SJCRH30 (cell line): Measurements from ENCODE around the gene S100PBP. TPM values are rescaled to one million over a fixed set of nuclear protein-coding genes. Genes with fewer than 3 reads are reported as not detected.
"Not testable (repeated sequence)": the region's sequence is repeated elsewhere in the genome, so short reads cannot be mapped to it uniquely, and the experiment has no call there.

ENCODE experiments used
- DNase-seq, 2 experiments: peaks; one replicate each; pipeline ENCODE4 v3.0.0-alpha.2; 2015 to 2020
- H3K27ac ChIP-seq: fragments of 250-450 bp; sonication (Bioruptor Pico); 2 replicates; pipeline ENCODE4 v1.5.1; 2020; ENCODE audit warnings: mild to moderate bottlenecking, moderate library complexity
- H3K27me3 ChIP-seq: fragments of 250-450 bp; sonication (Bioruptor Pico); 2 replicates; pipeline ENCODE4 v1.5.1; 2020; ENCODE audit warnings: mild to moderate bottlenecking, moderate library complexity
- H3K36me3 ChIP-seq: fragments of 250-450 bp; sonication (Bioruptor Pico); 2 replicates; pipeline ENCODE4 v1.5.1; 2020; ENCODE audit warnings: mild to moderate bottlenecking, moderate library complexity
- H3K4me1 ChIP-seq: fragments of 250-450 bp; sonication (Bioruptor Pico); 2 replicates; pipeline ENCODE4 v1.5.1; 2020; ENCODE audit warnings: mild to moderate bottlenecking, moderate library complexity
- H3K4me3 ChIP-seq: fragments of 250-450 bp; sonication (Bioruptor Pico); 2 replicates; pipeline ENCODE4 v1.5.1; 2020; ENCODE audit warnings: mild to moderate bottlenecking, moderate library complexity
- H3K9me3 ChIP-seq: fragments of 250-450 bp; sonication (Bioruptor Pico); replicated peaks from 2 replicates; pipeline ENCODE4 v1.5.1; 2020; ENCODE audit warnings: mild to moderate bottlenecking, moderate library complexity
- total RNA-seq: library from RNA; depleted of rRNA; stranded (reverse); fragments of >200 nt; shearing (Covaris generic); gene quantifications from 2 replicates; pipeline ENCODE4 v1.2.3, GENCODE V29; 2014

The S100PBP gene
- total RNA-seq, 1 experiment from 2014 or later = 42.6 TPM

DNA sequence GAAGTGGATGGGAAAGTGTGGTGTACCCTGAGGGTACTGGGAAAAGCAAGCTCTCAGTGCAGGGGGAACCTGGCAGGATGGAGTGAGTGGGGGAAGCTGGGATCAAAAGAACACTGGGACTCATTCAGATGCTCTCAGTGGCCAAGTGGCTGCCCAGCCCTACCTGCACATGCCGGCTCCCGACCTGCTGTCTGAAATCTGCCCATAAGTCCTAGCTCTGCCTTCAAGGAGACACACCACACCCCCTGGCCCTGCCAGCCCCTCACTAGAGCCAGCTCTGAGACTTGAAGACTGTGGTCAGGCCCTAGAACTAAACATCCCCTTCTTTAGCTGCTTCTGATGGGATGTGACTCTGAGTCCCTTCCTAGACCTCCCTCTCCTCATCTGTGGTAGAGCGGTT, 81.5 kb downstream of the S100PBP start:
- no peak for DNase-seq
- Histone ChIP-seq H3K4me1 (no peaks in the 10 kb centered on the region), H3K4me3 (no peak overlapping the region), H3K36me3 (no peaks in the 10 kb centered on the region), H3K9me3 (no peaks in the 10 kb centered on the region), H3K27me3 (no peaks in the 10 kb centered on the region), H3K27ac (no peak overlapping the region)

DNA sequence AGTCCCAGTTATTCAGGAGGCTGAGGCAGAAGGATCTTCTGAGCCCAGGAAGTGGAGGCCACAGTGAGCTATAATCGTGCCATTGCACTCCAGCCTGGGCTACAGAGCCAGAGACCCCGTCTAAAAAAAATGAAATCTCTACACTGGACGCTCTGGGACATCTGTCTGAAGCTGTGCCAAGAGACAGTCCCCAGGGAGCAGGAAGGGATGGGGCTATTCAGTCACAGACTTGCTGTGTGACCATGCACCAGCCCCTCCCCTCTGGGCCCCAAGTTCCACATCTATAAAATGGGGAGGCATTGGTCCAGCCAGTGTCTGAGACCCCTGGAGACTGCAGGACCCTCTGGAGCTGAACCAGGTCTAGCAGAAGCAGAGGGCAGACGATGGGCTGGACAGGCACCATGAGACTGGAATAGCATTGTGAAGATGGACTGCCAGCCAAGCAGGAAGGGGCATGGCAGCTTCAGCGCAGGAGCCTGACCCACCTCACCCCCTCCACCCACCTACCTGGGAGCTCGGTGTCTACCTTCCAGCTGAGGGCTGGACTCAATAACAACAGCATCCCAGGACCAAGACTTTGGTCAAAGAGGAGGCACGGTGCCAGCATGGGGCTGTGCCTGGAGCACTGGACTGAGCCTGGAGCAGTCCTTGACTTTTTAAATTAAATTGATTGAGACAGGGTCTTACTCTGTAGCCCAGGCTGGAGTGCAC, 82.3 kb downstream of the S100PBP start:
- no peaks in the 10 kb centered on the region for H3K27me3 ChIP-seq
- no peaks in the 10 kb centered on the region for H3K4me1 ChIP-seq
- no peaks in the 10 kb centered on the region for H3K9me3 ChIP-seq
- H3K36me3 ChIP-seq = no peaks in the 10 kb centered on the region
- no peak overlapping the region for H3K27ac ChIP-seq
- no peak overlapping the region for H3K4me3 ChIP-seq
- peak in 1 of 2 experiments; percentile 58 for DNase-seq

DNA sequence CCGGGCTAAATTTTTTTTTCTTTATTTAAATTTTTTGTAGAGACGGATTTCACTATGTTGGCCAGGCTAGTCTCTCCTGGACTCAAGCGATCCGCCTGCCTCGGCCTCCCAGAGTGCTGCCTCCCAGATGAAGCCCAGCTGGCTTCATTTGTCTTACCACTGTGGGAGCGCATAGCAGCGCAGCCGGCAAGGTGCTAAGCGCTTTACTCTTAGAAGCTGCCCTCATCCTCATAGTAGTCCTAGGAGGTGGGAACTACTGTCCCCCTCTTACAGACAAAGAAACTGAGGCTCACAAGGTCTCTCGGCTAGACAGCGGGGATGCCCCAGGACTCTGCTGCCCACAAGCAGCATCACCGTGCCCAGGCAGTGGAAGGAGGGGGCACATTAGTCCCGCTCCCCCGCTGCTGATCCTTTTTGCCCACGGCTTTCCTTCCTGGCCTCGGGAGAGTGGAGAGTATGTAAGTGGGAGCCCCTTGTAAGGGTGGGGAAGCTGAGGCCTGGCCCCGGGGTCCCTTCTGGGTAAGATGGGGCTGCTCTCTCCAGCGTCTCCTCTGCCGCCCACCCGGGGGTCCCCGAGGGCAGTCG, 83.0 kb downstream of the S100PBP start:
- peak overlapping the region; percentile 61 for H3K4me3 ChIP-seq
- DNase-seq = peak in 1 of 2 experiments; percentile 20
- no peaks in the 10 kb centered on the region for H3K36me3 ChIP-seq
- H3K4me1 ChIP-seq = no peaks in the 10 kb centered on the region
- no peaks in the 10 kb centered on the region for H3K27me3 ChIP-seq
- H3K9me3 ChIP-seq = no peaks in the 10 kb centered on the region
- H3K27ac ChIP-seq = no peak overlapping the region

GRCh38 chr1:32900956-32901822, 83.7 kb downstream of the S100PBP start, which contains the start of gene TMEM54:
Gene TMEM54 (minus strand): TSS chr1:32901389. CDS start chr1:32901238, 151 bp downstream.
- DNase-seq = peak in 1 of 2 experiments; percentile 50
- Histone ChIP-seq H3K36me3 (no peaks in the 10 kb centered on the region), H3K27ac (no peak within 1 kb of the TSS), H3K9me3 (no peaks in the 10 kb centered on the region), H3K4me1 (no peaks in the 10 kb centered on the region), H3K4me3 (peak within 1 kb of the TSS; percentile 61), H3K27me3 (no peaks in the 10 kb centered on the region)

DNA sequence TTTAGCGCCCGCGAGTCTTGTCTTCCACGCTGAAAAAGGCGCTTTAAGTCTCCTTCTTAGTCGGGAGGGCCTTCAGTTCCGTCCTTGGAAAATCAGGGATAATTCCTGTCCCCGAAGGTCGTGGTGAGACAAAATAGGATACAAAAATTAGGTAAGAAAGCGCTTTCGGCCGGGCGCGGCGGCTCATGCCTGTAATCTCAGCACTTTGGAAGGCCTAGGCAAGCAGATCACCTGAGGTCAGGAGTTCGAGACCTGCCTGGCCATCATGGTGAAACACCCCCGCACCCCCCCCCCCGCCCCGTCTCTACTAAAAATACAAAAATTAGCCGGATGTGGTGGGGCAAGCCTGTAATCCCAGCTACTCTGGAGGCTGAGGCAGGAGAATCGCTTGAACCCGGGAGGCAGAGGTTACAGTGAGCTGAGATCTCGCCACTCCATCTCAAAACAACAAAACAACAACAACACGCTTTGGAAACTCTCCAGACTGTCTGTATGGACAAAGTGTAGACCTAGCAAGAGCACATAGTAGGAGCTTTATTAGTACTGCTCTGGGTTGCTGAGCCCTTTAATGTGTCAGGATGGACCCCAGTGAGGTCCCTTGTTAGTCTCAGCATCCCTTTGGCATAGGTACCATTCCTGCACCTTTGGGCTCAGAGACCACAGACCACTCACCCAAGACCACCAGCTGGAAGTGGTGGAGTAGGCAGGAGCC, 84.5 kb downstream of the S100PBP start:
- DNase-seq = no peak
- H3K27ac ChIP-seq = no peak overlapping the region

DNA sequence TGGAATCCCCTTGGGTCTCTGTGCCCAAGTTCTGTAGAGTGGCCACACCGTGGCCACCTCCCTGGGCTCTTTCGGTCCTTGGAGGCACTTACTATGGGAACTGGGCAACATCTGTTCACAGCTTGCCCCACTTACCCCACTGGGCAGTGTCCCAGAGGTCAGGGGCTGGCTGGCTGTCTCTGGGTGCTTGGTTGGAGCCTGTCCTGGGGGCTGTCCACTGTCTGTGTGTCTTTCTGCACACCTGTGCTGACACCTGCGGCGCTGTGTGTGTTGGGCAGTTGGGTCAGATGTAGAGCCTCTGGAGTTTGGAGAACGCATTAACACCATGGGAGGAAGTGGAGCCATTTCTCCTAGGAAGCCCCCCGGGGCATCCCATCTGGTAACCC, 85.1 kb downstream of the S100PBP start:
- Histone ChIP-seq H3K4me1 (no peaks in the 10 kb centered on the region), H3K9me3 (no peaks in the 10 kb centered on the region), H3K27me3 (no peaks in the 10 kb centered on the region), H3K27ac (no peak overlapping the region), H3K4me3 (no peak overlapping the region), H3K36me3 (no peaks in the 10 kb centered on the region)
- DNase-seq = no peak

More for the DNA sequence above, 84.5 kb downstream of the S100PBP start:
- Histone ChIP-seq H3K27me3 (no peaks in the 10 kb centered on the region), H3K9me3 (no peaks in the 10 kb centered on the region), H3K4me3 (peak overlapping the region; percentile 61), H3K4me1 (no peaks in the 10 kb centered on the region), H3K36me3 (no peaks in the 10 kb centered on the region)

GRCh38 chr1:32903991-32904785, 86.7 kb downstream of the S100PBP start:
- no peak overlapping the region for H3K27ac ChIP-seq
- no peaks in the 10 kb centered on the region for H3K36me3 ChIP-seq
- H3K4me3 ChIP-seq = no peak overlapping the region
- H3K9me3 ChIP-seq = no peaks in the 10 kb centered on the region
- no peaks in the 10 kb centered on the region for H3K4me1 ChIP-seq
- no peak for DNase-seq
- 0 out of 2 replicates have a peak, but pooled peaks cover 4% of the 10 kb centered on the region for H3K27me3 ChIP-seq

DNA sequence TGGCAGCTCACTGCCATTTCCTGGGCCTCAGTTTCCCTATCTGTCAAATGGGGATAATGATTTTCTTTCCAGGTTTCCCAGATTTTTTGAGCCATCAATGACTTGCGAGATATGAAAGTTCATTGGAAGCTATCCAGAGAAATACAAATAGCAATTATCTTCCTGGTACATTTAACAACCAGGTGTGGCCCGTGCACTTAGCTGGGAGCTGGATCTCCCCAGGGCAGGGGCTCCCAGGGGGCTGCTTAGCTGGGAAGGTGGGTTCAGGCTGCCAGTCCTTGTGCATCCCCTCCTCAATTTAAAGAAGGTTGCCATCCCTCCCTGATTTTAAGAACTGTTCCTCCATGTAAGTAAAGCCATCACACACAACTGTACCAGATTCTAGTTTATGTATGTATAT, 87.3 kb downstream of the S100PBP start:
- 0 out of 2 replicates have a peak, but pooled peaks cover 6% of the 10 kb centered on the region for H3K27me3 ChIP-seq
- no peaks in the 10 kb centered on the region for H3K4me1 ChIP-seq
- no peak for DNase-seq
- no peaks in the 10 kb centered on the region for H3K36me3 ChIP-seq
- H3K9me3 ChIP-seq = no peaks in the 10 kb centered on the region
- H3K27ac ChIP-seq = no peak overlapping the region
- H3K4me3 ChIP-seq = no peak overlapping the region

GRCh38 chr1:32905588-32905987, 88.1 kb downstream of the S100PBP start:
- not testable (repeated sequence) for H3K27me3 ChIP-seq, DNase-seq, H3K27ac ChIP-seq, H3K36me3 ChIP-seq, H3K9me3 ChIP-seq, H3K4me3 ChIP-seq, H3K4me1 ChIP-seq

DNA sequence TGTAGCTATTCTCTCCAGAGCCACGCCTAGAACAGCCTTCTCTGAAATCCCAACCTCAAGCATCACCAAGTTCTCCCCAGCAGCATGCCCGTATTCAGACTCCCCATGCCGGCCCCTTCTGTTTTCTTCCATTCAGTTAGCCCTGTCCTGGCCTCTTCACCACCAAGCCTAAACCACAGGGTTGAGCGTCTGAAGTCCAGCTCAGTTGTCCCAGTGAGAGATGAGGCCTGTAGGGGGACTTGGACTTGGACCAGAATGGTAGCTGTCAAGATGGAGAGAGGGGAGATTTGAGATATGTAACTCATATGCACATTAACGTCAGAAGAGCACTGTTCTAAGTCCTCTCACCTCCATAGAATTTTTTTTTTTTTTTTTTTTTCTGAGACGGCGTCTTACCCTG, 89.2 kb downstream of the S100PBP start:
- Histone ChIP-seq H3K27ac (no peak overlapping the region), H3K36me3 (no peaks in the 10 kb centered on the region), H3K9me3 (no peaks in the 10 kb centered on the region), H3K4me1 (no peaks in the 10 kb centered on the region), H3K4me3 (no peak overlapping the region), H3K27me3 (0 out of 2 replicates have a peak, but pooled peaks cover 6% of the 10 kb centered on the region)
- DNase-seq = no peak

DNA sequence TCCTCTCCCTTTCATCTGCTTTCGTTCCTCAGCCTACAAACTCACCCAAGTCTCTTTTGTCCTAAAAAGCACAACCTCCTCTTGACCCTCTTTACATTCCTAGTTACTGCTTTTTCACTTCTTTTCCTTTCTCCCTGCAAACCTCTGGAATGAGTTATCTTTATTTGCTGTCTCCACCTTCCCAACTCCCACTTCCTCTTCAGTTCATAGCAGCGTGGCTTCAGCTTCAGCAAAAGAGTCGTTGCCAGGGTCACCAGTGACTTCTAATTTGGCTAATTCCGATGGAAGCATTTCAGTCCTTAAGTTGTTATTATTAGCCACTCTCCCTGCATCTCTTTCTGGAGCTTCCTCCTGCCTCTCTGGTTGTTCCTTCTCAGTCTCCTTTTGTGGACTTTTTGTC, 90.0 kb downstream of the S100PBP start:
- Histone ChIP-seq H3K27ac (no peak overlapping the region), H3K9me3 (peaks cover under 1% of the 10 kb centered on the region; the same call in 1 of the 2 replicates), H3K4me3 (no peak overlapping the region), H3K4me1 (no peaks in the 10 kb centered on the region), H3K27me3 (0 out of 2 replicates have a peak, but pooled peaks cover 6% of the 10 kb centered on the region), H3K36me3 (no peaks in the 10 kb centered on the region)
- no peak for DNase-seq
